Measurements from ENCODE around the gene KCNQ1. TPM values are rescaled to one million over a fixed set of nuclear protein-coding genes. Genes with fewer than 3 reads are reported as not detected.

KCNQ1 gene
- total RNA-seq, 2 donors from 2014 or later = 4.4 to 25.3 TPM

DNA sequence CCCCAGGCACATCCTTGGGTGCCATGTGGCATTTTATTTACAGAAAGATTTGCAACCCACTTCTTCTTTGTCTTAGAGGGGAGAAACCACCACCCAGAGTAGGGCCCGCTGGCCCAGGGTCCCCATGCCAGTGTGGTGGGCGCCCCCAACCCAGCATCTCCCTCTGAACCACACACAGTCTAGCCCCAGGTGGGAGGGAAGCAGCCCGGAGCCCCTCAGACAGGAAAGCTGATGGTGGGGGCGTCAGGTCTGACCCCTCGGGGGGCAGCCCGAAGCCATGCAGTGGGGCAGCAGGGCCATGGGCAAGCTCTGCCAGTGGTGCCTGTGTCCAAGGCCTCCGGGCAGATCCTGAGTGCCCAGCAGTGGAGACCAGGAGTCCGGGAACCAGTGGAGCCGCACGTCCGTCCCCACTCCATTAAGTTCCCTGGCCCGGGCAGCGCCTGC is 12.2 kb upstream of the KCNQ1 start:
- Histone ChIP-seq H3K4me1 (ENCODE audit: control insufficient read depth in 1 of 2, low read depth in 2 of 2) (no peaks in the 10 kb centered on the region), H3K9me3 (no peaks in the 10 kb centered on the region), H3K36me3 (no peaks in the 10 kb centered on the region), H3K27me3 (replicated peaks; ENCODE audit: insufficient read depth) (no peaks in the 10 kb centered on the region), H3K27ac (no peak overlapping the region), H3K4me3 (no peak overlapping the region)
- DNase-seq (ENCODE audit: low spot score) (no peak), ATAC-seq (ENCODE audit: insufficient number of reproducible peaks, low FRiP score, low read depth) (no peak)
- TF ChIP-seq CTCF (IDR thresholded peaks at IDR 0.05) = no peak

- Histone ChIP-seq H3K4me1 (ENCODE audit: control insufficient read depth in 1 of 2, low read depth in 2 of 2) (no peaks in the 10 kb centered on the region), H3K9me3 (no peaks in the 10 kb centered on the region), H3K27ac (no peak overlapping the region), H3K36me3 (no peaks in the 10 kb centered on the region), H3K27me3 (replicated peaks; ENCODE audit: insufficient read depth) (no peaks in the 10 kb centered on the region), H3K4me3 (no peak overlapping the region)
- TF ChIP-seq CTCF (IDR thresholded peaks at IDR 0.05) = no peak
- ATAC-seq (ENCODE audit: insufficient number of reproducible peaks, low FRiP score, low read depth) (no peak), DNase-seq (ENCODE audit: low spot score) (no peak)
These were observed 11.5 kb upstream of the KCNQ1 start for GRCh38 chr11:2433106-2433925.

GRCh38 chr11:2434008-2434407 is 10.8 kb upstream of the KCNQ1 start:
- TF ChIP-seq CTCF (IDR thresholded peaks at IDR 0.05) = no peak
- no peak for DNase-seq (ENCODE audit: low spot score)
- Histone ChIP-seq H3K27me3 (replicated peaks; ENCODE audit: insufficient read depth) (no peaks in the 10 kb centered on the region), H3K4me3 (no peak overlapping the region), H3K9me3 (no peaks in the 10 kb centered on the region), H3K36me3 (no peaks in the 10 kb centered on the region), H3K4me1 (ENCODE audit: control insufficient read depth in 1 of 2, low read depth in 2 of 2) (no peaks in the 10 kb centered on the region), H3K27ac (no peak overlapping the region)
- ATAC-seq (ENCODE audit: insufficient number of reproducible peaks, low FRiP score, low read depth) = no peak

- ATAC-seq (ENCODE audit: insufficient number of reproducible peaks, low FRiP score, low read depth) (no peak), DNase-seq (ENCODE audit: low spot score) (no peak)
- H3K27me3 ChIP-seq (replicated peaks; ENCODE audit: insufficient read depth) = no peaks in the 10 kb centered on the region
- H3K27ac ChIP-seq = no peak overlapping the region
- no peak for TF ChIP-seq CTCF (IDR thresholded peaks at IDR 0.05)
- no peaks in the 10 kb centered on the region for H3K9me3 ChIP-seq
- H3K4me1 ChIP-seq (ENCODE audit: control insufficient read depth in 1 of 2, low read depth in 2 of 2) = no peaks in the 10 kb centered on the region
- no peak overlapping the region for H3K4me3 ChIP-seq
- no peaks in the 10 kb centered on the region for H3K36me3 ChIP-seq
These were observed 10.1 kb upstream of the KCNQ1 start for GRCh38 chr11:2434506-2435255.

DNA sequence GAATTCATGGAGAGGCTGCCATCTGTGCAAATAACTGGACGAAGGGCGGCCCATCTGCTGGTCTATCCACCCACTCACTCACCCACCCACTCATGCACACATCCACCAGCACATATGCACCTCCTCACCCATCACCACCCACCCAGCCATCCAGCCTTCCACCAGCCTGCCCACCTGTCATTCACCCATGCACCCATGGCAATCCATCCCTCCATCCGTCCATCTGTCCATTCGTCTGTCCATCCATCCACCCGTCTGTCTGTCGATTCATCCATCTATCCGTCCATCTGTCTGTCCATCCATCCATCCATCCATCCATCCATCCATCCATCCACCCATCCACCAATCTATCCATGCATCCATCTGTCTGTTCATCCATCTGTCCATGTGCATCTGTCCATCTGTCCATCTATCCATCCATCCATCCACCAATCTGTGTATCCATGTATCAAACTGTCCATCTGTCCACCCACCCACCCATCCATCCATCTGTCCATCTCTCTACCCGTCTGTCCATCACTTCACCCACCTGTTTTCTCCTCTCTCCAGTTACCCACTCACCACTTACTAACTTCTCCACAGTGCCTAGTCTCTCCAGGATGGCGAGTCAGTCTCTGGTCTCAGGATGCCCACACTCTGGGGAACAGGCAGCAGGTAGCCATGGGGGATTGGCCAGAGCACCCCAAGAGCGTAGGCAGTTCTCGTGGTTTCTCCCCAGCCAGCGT is 9.4 kb upstream of the KCNQ1 start:
- ATAC-seq (ENCODE audit: insufficient number of reproducible peaks, low FRiP score, low read depth) (no peak), DNase-seq (ENCODE audit: low spot score) (no peak)
- Histone ChIP-seq H3K4me1 (ENCODE audit: control insufficient read depth in 1 of 2, low read depth in 2 of 2) (no peaks in the 10 kb centered on the region), H3K27me3 (replicated peaks; ENCODE audit: insufficient read depth) (no peaks in the 10 kb centered on the region), H3K36me3 (no peaks in the 10 kb centered on the region), H3K27ac (no peak overlapping the region), H3K9me3 (no peaks in the 10 kb centered on the region), H3K4me3 (no peak overlapping the region)
- TF ChIP-seq CTCF (IDR thresholded peaks at IDR 0.05) = no peak
